ENCODE data around the gene INAVA. TPM values are rescaled to one million over a fixed set of nuclear protein-coding genes. Genes with fewer than 3 reads are reported as not detected.

The INAVA gene
- total and polyA plus RNA-seq, 4 donors, result 5.8 to 17.1 (median 9.3) TPM

GRCh38 chr1:200890027-200890426, 4.7 kb upstream of the INAVA start:
- Histone ChIP-seq H3K36me3 (ENCODE audit: control insufficient read depth in 4 of 4, insufficient read depth in 4 of 4, low read length in 4 of 4) (no peaks in the 10 kb centered on the region), H3K4me3 (no peak overlapping the region), H3K9me3 (ENCODE audit: control insufficient read depth in 4 of 4, insufficient read depth in 3 of 4, low read length in 3 of 4) (no peaks in the 10 kb centered on the region), H3K27ac (ENCODE audit: low read depth in 1 of 2, low read length in 1 of 2) (no peak overlapping the region), H3K9ac (ENCODE audit: insufficient read depth in 1 of 2, low read length in 2 of 2) (no peak overlapping the region), H3K27me3 (ENCODE audit: control insufficient read depth in 3 of 3, insufficient read depth in 3 of 3, low read length in 2 of 3) (no peaks in the 10 kb centered on the region), H3K4me1 (ENCODE audit: control insufficient read depth in 5 of 5, insufficient read depth in 5 of 5, low read length in 5 of 5) (peaks cover 0 to 44% (median 13%) of the 10 kb centered on the region in 5 donors)
- no peak for ATAC-seq (ENCODE audit: insufficient read depth, low FRiP score)
- WGBS, 2 donors, result 95 to 98% methylated on average over 15 of the region's 15 CpGs
- TF ChIP-seq, protein P1, sequence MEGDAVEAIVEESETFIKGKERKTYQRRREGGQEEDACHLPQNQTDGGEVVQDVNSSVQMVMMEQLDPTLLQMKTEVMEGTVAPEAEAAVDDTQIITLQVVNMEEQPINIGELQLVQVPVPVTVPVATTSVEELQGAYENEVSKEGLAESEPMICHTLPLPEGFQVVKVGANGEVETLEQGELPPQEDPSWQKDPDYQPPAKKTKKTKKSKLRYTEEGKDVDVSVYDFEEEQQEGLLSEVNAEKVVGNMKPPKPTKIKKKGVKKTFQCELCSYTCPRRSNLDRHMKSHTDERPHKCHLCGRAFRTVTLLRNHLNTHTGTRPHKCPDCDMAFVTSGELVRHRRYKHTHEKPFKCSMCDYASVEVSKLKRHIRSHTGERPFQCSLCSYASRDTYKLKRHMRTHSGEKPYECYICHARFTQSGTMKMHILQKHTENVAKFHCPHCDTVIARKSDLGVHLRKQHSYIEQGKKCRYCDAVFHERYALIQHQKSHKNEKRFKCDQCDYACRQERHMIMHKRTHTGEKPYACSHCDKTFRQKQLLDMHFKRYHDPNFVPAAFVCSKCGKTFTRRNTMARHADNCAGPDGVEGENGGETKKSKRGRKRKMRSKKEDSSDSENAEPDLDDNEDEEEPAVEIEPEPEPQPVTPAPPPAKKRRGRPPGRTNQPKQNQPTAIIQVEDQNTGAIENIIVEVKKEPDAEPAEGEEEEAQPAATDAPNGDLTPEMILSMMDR (IDR thresholded peaks at IDR 0.05; ENCODE audit: control extremely low read depth, extremely low read depth), result no peak
- no peak for DNase-seq

- ATAC-seq (ENCODE audit: insufficient read depth, low FRiP score), result peak; percentile 59
- H3K27ac ChIP-seq (ENCODE audit: low read depth in 1 of 2, low read length in 1 of 2), result no peak overlapping the region
- WGBS, 2 donors, result 2 to 3% methylated on average over 65 to 72 of the region's 72 CpGs
- H3K9me3 ChIP-seq (ENCODE audit: control insufficient read depth in 4 of 4, insufficient read depth in 3 of 4, low read length in 3 of 4), result no peaks in the 10 kb centered on the region
- TF ChIP-seq, protein P1 (IDR thresholded peaks at IDR 0.05; ENCODE audit: control extremely low read depth, extremely low read depth), result no peak
- H3K9ac ChIP-seq (ENCODE audit: insufficient read depth in 1 of 2, low read length in 2 of 2), result peak overlapping the region; percentile 56 to 60
- no peaks in the 10 kb centered on the region for H3K27me3 ChIP-seq (ENCODE audit: control insufficient read depth in 3 of 3, insufficient read depth in 3 of 3, low read length in 2 of 3)
- peak overlapping the region; percentile 18 for H3K4me3 ChIP-seq
- peaks cover 0 to 44% (median 13%) of the 10 kb centered on the region in 5 donors for H3K4me1 ChIP-seq (ENCODE audit: control insufficient read depth in 5 of 5, insufficient read depth in 5 of 5, low read length in 5 of 5)
- DNase-seq, result peak; percentile 72 to 84 (median 82)
- H3K36me3 ChIP-seq (ENCODE audit: control insufficient read depth in 4 of 4, insufficient read depth in 4 of 4, low read length in 4 of 4), result no peaks in the 10 kb centered on the region
These were observed 3.6 kb upstream of the INAVA start for GRCh38 chr1:200890818-200891773.

- TF ChIP-seq, protein P1 (IDR thresholded peaks at IDR 0.05; ENCODE audit: control extremely low read depth, extremely low read depth), result no peak
- no peaks in the 10 kb centered on the region for H3K27me3 ChIP-seq (ENCODE audit: control insufficient read depth in 3 of 3, insufficient read depth in 3 of 3, low read length in 2 of 3)
- peak overlapping the region; percentile 56 to 60 for H3K9ac ChIP-seq (ENCODE audit: insufficient read depth in 1 of 2, low read length in 2 of 2)
- H3K4me3 ChIP-seq, result no peak overlapping the region
- 10 to 16% methylated on average over 8 of the region's 8 CpGs for WGBS, 2 donors
- H3K9me3 ChIP-seq (ENCODE audit: control insufficient read depth in 4 of 4, insufficient read depth in 3 of 4, low read length in 3 of 4), result no peaks in the 10 kb centered on the region
- ATAC-seq (ENCODE audit: insufficient read depth, low FRiP score) (no peak), DNase-seq (peak; percentile 57 to 66 (median 62))
- no peak overlapping the region for H3K27ac ChIP-seq (ENCODE audit: low read depth in 1 of 2, low read length in 1 of 2)
- peaks cover 0 to 44% (median 13%) of the 10 kb centered on the region in 5 donors for H3K4me1 ChIP-seq (ENCODE audit: control insufficient read depth in 5 of 5, insufficient read depth in 5 of 5, low read length in 5 of 5)
- H3K36me3 ChIP-seq (ENCODE audit: control insufficient read depth in 4 of 4, insufficient read depth in 4 of 4, low read length in 4 of 4), result no peaks in the 10 kb centered on the region
These were observed 2.9 kb upstream of the INAVA start for GRCh38 chr1:200891774-200892157.

Measured in lung (tissue), 12 donors.